Hematopoietic multipotent progenitor cell (in vitro differentiated cells): ENCODE results near the gene PGAP6. TPM values are rescaled to one million over a fixed set of nuclear protein-coding genes. Genes with fewer than 3 reads are reported as not detected.
"Not testable (repeated sequence)": the region's sequence is repeated elsewhere in the genome, so short reads cannot be mapped to it uniquely, and the experiment has no call there.

ENCODE experiments used
- DNase-seq, 3 donors: peaks; one replicate each; pipeline ENCODE4 v3.0.0-alpha.2; 2011 to 2015; ENCODE audit warnings: low read depth in 2 of 3, low spot score in 2 of 3
- total RNA-seq: library from RNA; depleted of rRNA; stranded (reverse); fragments of >200 nt; gene quantifications from one replicate; pipeline ENCODE4 v1.2.3, GENCODE V29; 2012

Gene PGAP6
- total RNA-seq, 1 donor = 88.3 TPM

GRCh38 chr16:353404-354290 lies 28.1 kb downstream of the PGAP6 start:
- DNase-seq = no peak

GRCh38 chr16:352547-353403 lies 29.0 kb downstream of the PGAP6 start, which contains the start of gene AXIN1:
Gene AXIN1, minus strand, starts transcription at chr16:352723. Its CDS starts 5,698 bp downstream, at chr16:347025.
- peak; percentile 93 to 97 (median 96) for DNase-seq

DNA sequence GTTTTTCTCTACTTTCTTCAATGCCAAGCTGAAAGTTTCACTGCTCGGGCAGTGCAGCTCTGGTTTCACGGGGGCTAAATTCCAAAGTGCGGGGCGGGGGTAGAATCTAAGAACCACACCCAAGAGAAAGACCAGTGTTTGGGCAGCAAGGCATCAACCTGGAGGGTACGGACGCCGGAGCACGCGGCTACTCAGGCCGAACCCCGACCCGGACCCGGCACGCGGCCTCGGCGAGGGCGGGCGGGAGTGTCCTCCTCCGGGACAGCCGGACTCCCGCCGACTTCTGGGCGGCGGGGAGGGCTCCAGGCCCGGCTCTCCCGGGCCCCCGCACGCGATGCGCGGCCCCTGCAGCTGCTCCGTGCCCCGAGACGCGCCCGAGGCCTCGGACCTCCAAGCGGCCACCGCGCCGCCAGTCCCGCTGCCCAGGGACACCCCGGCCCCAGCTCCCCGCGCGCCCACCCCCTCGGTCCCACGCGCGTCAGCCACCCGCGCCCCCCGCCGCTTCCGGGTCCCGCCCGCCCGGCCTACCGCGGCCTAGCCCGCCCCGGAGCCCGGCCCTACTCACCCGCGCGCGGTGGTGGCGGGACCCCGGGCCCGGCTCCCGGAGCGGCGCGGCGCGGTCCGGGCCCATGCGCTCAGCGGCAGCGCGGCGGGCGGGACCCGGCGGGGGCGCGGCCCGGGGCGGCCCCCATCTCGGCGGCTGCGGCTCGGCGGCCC lies 29.8 kb downstream of the PGAP6 start:
- DNase-seq = peak in 1 of 3 donors; percentile 16

GRCh38 chr16:350203-350602 lies 31.6 kb downstream of the PGAP6 start:
- no peak for DNase-seq

- DNase-seq = no peak
These were observed 32.6 kb downstream of the PGAP6 start for GRCh38 chr16:349211-349610.

DNA sequence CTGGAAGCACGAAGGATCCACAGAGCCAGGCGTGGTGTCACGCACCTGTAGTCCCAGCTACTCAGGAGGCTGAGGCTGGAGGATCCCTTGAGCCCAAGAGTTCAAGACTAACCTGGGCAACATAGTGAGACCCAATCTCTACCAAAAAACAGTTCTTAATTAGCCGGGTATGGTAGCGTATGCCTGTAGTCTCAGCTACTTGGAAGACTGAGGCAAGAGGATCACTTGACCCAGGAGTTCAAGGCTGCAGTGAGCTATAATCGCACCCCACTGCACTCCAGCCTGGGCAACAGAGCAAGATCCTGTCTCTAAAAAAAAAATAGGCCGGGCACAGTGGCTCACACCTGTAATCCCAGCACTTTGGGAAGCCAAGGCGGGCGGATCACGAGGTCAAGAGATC lies 33.3 kb downstream of the PGAP6 start:
- DNase-seq = not testable (repeated sequence)

GRCh38 chr16:347203-347602 lies 34.6 kb downstream of the PGAP6 start:
- no peak for DNase-seq

DNA sequence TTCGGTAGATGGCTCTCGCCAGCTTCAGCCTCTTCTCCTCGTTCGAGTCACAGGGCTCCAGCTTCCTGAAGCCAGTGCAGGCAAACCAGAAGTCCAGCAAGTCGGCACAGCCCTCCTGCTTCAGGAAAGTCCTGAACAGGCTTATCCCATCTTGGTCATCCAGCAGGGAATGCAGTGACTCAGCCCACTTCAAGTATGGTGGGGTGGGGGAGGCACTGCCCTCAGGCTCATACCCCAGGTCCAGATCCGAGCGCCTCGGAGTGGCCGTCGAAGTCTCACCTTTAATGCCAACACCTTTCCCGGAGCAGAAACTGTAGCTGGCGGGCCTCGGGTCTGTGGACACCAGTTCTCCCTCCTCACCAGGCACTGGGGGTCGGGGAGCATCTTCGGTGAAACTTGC lies 35.2 kb downstream of the PGAP6 start:
- no peak for DNase-seq

DNA sequence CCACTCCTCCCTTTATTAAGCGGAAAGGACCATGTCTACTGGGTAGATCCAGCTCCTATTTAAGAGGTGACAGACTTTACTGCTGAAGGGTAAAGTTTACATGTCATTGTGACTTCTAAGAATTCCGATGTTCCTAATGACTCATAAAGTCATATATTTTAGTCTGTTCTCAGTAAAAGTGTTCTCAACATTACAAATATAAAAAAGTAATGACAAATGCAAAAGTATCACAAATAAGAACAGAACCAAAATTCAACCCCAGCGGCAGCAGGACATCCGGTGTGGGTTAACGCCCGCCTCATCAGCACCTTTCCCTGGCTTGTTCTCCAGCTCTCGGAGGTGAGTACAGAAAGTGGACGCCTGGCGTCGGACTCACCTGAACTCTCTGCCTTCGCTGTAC lies 36.0 kb downstream of the PGAP6 start:
- no peak for DNase-seq

DNA sequence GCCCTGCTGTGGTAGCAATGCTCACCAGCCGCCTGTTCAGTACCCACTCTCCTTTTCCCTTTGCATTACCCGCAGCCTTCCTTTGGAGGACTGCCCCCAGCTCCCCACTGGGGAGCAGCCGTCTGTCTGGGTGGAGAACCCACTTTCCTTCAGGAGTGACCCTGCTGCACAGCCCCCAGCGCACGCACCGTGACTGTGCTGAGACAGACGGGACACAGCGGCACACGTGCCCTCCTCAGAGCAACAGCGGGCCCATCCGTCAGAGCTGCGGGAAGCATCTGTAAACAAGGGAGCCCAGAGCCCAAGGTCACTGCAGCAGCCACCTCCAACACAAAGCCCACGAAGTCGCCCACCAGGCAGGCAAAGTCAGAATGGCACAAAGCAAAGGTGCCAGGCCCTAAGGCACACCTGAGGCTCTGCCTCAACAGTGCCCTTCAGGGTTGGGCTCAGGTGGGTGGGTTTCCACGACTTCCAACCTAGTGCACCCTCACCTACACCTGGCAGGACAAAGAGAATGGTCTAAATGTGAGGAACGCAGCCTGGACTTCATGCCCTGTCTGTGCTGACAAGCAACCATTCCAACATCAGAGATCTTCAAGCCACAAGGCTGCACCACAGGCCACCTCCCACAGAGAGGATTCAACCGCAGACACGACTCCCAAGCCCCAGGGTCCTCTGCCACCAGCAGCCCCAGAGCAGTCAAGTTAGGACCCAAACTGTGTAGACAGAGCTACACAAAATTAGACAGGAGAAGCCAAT lies 39.1 kb downstream of the PGAP6 start:
- no peak for DNase-seq

DNA sequence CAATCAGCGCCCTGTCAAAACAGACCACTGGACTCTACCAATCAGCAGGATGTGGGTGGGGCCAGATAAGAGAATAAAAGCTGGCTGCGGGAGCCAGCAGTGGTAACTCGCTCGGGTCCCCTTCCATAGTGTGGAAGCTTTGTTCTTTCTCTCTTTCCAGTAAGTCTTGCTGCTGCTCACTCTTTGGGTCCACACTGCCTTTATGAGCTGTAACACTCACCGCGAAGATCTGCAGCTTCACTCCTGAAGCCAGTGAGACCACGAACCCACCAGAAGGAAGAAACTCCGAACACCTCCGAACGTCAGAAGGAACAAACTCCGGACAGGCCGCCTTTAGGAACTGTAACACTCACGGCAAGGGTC lies 39.8 kb downstream of the PGAP6 start:
- DNase-seq = not testable (repeated sequence)

DNA sequence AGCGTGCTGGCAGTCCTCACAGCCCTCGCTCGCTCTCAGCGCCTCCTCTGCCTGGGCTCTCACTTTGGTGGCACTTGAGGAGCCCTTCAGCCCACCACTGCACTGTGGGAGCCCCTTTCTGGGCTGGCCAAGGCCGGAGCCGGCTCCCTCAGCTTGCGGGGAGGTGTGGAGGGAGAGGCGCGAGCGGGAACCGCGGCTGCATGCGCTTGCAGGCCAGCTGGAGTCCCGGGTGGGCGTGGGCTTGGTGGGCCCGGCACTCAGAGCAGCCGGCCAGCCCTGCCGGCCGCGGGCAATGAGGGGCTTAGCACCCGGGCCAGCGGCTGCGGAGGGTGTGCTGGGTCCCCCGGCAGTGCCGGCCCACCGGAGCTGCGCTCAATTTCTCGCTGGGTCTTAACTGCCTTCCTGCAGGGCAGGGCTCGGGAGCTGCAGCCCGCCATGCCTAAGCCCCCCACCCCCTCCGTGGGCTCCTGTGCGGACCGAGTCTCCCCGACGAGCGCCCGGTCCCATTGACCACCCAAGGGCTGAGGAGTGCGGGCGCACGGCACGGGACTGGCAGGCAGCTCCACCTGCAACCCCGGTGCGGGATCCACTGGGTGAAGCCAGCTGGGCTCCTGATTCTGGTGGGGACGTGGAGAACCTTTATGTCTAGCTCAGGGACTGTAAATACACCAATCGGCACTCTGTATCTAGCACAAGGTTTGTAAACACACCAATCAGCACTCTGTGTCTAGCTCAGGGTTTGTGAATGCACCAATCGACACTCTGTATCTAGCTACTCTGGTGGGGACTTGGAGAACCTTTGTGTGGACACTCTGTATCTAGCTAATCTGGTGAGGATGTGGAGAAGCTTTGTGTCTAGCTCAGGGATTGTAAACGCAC lies 40.4 kb downstream of the PGAP6 start:
- DNase-seq = not testable (repeated sequence)

DNA sequence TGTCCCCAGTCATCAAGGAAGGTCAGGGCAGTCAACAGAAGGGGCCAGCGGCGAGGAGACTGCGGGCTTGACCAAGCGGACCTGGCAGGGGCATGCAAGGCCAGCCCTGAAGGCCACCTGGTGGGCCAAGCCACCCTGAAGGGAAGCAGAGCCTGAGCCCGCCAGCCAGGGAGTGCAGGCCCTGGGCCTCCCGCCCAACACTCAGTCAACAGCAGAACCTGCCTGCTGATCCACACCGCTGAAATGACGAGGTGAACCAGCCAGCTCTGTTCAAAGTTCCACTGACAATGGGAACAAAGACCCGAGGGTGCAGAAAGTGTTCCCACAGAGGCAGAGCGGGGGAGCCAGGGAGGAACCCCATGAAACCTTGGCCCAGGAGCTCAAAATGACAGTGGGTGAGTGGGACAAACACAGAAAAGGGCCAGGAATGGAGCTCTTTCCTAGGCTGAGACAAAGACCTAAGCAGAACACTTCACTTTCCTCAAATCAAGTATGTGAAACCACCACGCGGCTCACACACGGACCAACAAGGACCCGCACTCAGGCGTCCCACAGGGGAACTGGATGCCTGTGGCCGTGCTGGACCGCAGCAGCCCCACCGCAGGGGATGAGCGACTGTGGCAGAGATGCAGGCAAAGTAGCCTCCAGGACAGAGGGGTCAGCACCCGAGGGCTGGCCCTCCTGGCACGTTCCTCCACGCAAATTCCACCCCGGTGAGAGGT lies 41.2 kb downstream of the PGAP6 start:
- DNase-seq = no peak

- DNase-seq = peak in 1 of 3 donors; percentile 34
These were observed 42.1 kb downstream of the PGAP6 start for GRCh38 chr16:339680-340079.

GRCh38 chr16:337975-338575 lies 43.7 kb downstream of the PGAP6 start:
- no peak for DNase-seq

GRCh38 chr16:337437-337836 lies 44.3 kb downstream of the PGAP6 start:
- no peak for DNase-seq

DNA sequence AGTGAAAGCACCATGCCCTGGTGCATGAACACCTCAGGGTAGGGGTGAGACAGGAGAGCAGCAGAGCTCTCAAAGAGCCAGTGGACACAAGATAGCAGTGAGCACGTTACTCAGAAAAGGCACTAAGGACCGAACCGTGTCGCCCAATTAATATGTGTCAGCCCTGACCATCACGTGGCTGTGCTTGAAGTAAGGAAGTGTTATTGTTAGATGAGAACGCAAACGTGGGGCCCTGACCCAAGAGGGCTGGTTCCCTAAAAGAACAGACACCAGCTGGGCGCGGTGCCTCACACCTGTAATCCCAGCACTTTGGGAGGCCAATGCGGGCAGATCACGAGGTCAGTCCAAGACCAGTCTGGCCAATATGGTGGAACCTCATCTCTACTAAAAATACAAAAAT lies 45.5 kb downstream of the PGAP6 start:
- no peak for DNase-seq
